ENCODE results near the gene KNDC1.

DNA sequence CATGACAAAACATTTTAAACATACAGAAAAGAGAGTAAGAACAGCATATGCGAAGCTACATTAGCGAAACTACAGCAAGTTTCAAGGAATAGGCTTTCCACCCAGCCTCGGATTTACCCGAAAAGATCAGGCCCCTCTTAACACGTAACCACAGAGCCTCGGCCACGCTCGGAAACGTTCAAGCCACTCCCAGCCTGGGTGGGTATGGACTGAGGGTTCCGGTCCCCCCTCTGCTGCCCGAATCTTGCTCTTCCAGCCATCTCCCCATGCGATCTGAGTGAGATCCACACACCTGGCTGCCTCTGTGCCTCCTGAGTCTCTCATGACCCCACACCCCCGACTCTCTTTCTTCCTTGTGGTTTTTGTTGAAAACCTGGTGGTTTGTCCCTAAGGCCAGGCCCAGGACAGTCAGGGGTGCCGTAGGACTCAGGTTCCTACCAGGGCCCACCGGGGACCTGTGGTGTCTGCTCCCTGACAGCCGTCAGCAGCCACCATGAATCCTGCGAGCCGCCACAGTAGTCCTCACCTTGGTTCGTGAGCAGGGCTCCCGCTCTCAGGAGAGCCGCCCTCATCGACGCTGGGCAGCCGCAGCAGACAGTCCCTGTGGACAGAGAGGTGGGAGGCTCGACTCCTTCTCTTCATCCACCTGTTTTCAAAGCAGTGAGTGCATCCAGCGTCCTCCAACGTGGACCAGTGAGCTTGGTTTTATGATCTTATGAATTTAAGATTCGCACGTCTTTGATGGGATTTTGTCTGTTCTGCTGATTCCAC, 18.5 kb downstream of the KNDC1 start:
- TF ChIP-seq CTCF (IDR thresholded peaks at IDR 0.05) (no peak), POLR2A (IDR thresholded peaks at IDR 0.05) (no peak)

All from right lobe of liver (tissue), 4 donors.